IMR-90 (cell line): Measurements from ENCODE around the gene VARS2.

Source experiments
- BHLHE40 ChIP-seq: fragments of 150-350 bp; IDR thresholded peaks from 2 replicates; pipeline ENCODE4 v1.6.1; 2016; ENCODE audit warnings: mild to moderate bottlenecking, low read depth, low read length
- CTCF ChIP-seq: conservative IDR thresholded peaks from 2 replicates; pipeline ENCODE4 v1.5.1; 2012; ENCODE audit warnings: mild to moderate bottlenecking, low read depth, low read length, improper control_type of control experiment
- MAZ ChIP-seq: IDR thresholded peaks from 2 replicates; pipeline ENCODE4 v1.6.1; 2012; ENCODE audit warnings: low read depth, mild to moderate bottlenecking, low read length, improper control_type of control experiment, moderate library complexity, borderline replicate concordance
- MXI1 ChIP-seq: IDR thresholded peaks from 2 replicates; pipeline ENCODE4 v1.6.1; 2012; ENCODE audit warnings: low read depth, mild to moderate bottlenecking, low read length, moderate library complexity, borderline replicate concordance
- POLR2A ChIP-seq: IDR thresholded peaks from 2 replicates; pipeline ENCODE4 v1.6.1; 2012; ENCODE audit warnings: mild to moderate bottlenecking, low read depth, low read length
- RAD21 ChIP-seq: IDR thresholded peaks from 2 replicates; pipeline ENCODE4 v1.6.1; 2012; ENCODE audit warnings: low read length, improper control_type of control experiment
- RFX5 ChIP-seq: IDR thresholded peaks from 2 replicates; pipeline ENCODE4 v1.8.0; 2012; ENCODE audit warnings: low read depth, mild to moderate bottlenecking, low read length, moderate library complexity
- SMC3 ChIP-seq: fragments of 150-350 bp; IDR thresholded peaks from 2 replicates; pipeline ENCODE4 v1.6.1; 2016; ENCODE audit warnings: low read depth, mild to moderate bottlenecking, antibody characterized with exemption, low read length, moderate library complexity
- USF2 ChIP-seq: fragments of 150-350 bp; IDR thresholded peaks from 2 replicates; pipeline ENCODE4 v1.6.1; 2017; ENCODE audit warnings: mild to moderate bottlenecking, antibody characterized with exemption, low read length, low read depth

- TF ChIP-seq CTCF (no peak), MXI1 (no peak), RFX5 (no peak), POLR2A (no peak), SMC3 (no peak), USF2 (no peak), MAZ (no peak), BHLHE40 (no peak), RAD21 (no peak)
Observed at GRCh38 chr6:30926644-30927043, 12.6 kb downstream of the VARS2 start.
